K562 (cell line): ENCODE results near the gene POR. TPM values are rescaled to one million over a fixed set of nuclear protein-coding genes. Genes with fewer than 3 reads are reported as not detected.

Source experiments
- ATAC-seq: fragments of 200-7000 bp; cut with Tn5 transposase; 3 replicates; pipeline ENCODE4 v1.9.1; 2020; ENCODE audit warnings: moderate library complexity
- BruUV-seq: library from RNA; stranded (reverse); fragments of 400-500 nt; replicated peaks from 2 replicates; lab custom pipeline; 2021; lab: Mats Ljungman, UMichigan
- CTCF ChIA-PET: fragments of 300-600 bp; formaldehyde crosslinking; extraction: SDS; loops from one replicate; lab custom pipeline; 2021; ENCODE audit warnings: low intra/inter-chr PET ratio; lab: Yijun Ruan, JAX
- POLR2A ChIA-PET: fragments of 300-600, 350-650 bp; sonication (Branson Sonifier 250); formaldehyde crosslinking; extraction: SDS; loops from one replicate; lab custom pipeline; 2021; ENCODE audit warnings: antibody characterized with exemption, inconsistent platforms; lab: Yijun Ruan, JAX
- DNase-seq, 4 experiments: peaks; one replicate each; pipeline versions ENCODE4 v3.0.0 to v3.0.0-alpha.2; 2011 to 2018; ENCODE audit warnings: low spot score in 3 of 4, mixed read lengths in 3 of 4; ENCODE audit errors: extremely low read depth in 1 of 4
- FAIRE-seq: peaks from 2 replicates; lab custom pipeline; 2011; peaks lifted over from hg19 to GRCh38; lab: Jason Lieb, UNC
- H2AFZ ChIP-seq: 2 replicates; pipeline ENCODE4 v1.6.0; 2011; ENCODE audit warnings: low read depth, low read length, control low read depth, inconsistent platforms
- H3K27ac ChIP-seq: fragments of 200-600 bp; 3 replicates; pipeline ENCODE4 v1.8.0; 2011; ENCODE audit warnings: low read depth, mild to moderate bottlenecking, control low read depth, inconsistent platforms, low read length, moderate library complexity, mixed read lengths; ENCODE audit errors: extremely low read depth
- H3K27me3 ChIP-seq, 2 experiments: fragments of 300-600 bp in 1 of 2; 2 replicates in 1 of 2; 3 replicates in 1 of 2; pipeline versions ENCODE4 v1.6.0 to v1.8.0; 2011; ENCODE audit warnings: inconsistent platforms in 2 of 2, low read length in 2 of 2, mild to moderate bottlenecking in 1 of 2, mixed read lengths in 1 of 2, moderate library complexity in 1 of 2; ENCODE audit not compliant: control insufficient read depth in 2 of 2, insufficient read depth in 2 of 2
- H3K36me3 ChIP-seq: fragments of 300-600 bp; 3 replicates; pipeline ENCODE4 v1.8.0; 2011; ENCODE audit warnings: mild to moderate bottlenecking, low read length, inconsistent platforms; ENCODE audit not compliant: control insufficient read depth, insufficient read depth
- H3K4me1 ChIP-seq, 2 experiments: fragments of 200-600 bp in 1 of 2; replicated peaks in 1 of 2; 2 replicates in 1 of 2; 3 replicates in 1 of 2; pipeline versions ENCODE4 v1.5.1 to v1.8.0; 2011; ENCODE audit warnings: inconsistent platforms in 2 of 2, low read length in 2 of 2, mild to moderate bottlenecking in 1 of 2, mixed read lengths in 1 of 2, moderate library complexity in 1 of 2; ENCODE audit not compliant: control insufficient read depth in 2 of 2, insufficient read depth in 2 of 2
- H3K4me2 ChIP-seq: 2 replicates; pipeline ENCODE4 v1.6.1; 2011; ENCODE audit warnings: low read length, control low read depth, inconsistent platforms, mixed read lengths; ENCODE audit not compliant: insufficient read depth
- H3K4me3 ChIP-seq: fragments of 200-600 bp; sonication (generic), shearing (Covaris generic); 2 replicates; pipeline ENCODE4 v1.5.1; 2016; ENCODE audit warnings: control low read depth, inconsistent platforms
- H3K79me2 ChIP-seq: fragments of 200-600 bp; 3 replicates; pipeline ENCODE4 v1.8.0; 2011; ENCODE audit warnings: low read length, inconsistent platforms; ENCODE audit not compliant: control insufficient read depth, insufficient read depth
- H3K9ac ChIP-seq, 2 experiments: 2 replicates each; pipeline versions ENCODE4 v1.6.0 to v1.6.1; 2011; ENCODE audit warnings: low read depth in 2 of 2, low read length in 2 of 2, control low read depth in 1 of 2, inconsistent platforms in 1 of 2, mild to moderate bottlenecking in 1 of 2, mixed read lengths in 1 of 2; ENCODE audit not compliant: insufficient read depth in 1 of 2
- H3K9me1 ChIP-seq: one replicate; pipeline ENCODE4 v1.6.0; 2011; ENCODE audit warnings: inconsistent platforms, mild to moderate bottlenecking, low read length, moderate library complexity; ENCODE audit not compliant: control insufficient read depth, insufficient read depth
- H3K9me3 ChIP-seq: replicated peaks from 2 replicates; pipeline ENCODE4 v1.5.1; 2011; ENCODE audit warnings: low read depth, low read length, inconsistent platforms; ENCODE audit not compliant: control insufficient read depth, insufficient read depth
- H4K20me1 ChIP-seq: replicated peaks from 2 replicates; pipeline ENCODE4 v1.6.1; 2011; ENCODE audit warnings: low read length, inconsistent platforms, mixed read lengths; ENCODE audit not compliant: control insufficient read depth, insufficient read depth
- ATF7 ChIP-seq: fragments of 450-650 bp; IDR thresholded peaks from 2 replicates; pipeline ENCODE4 v1.7.1; 2014; ENCODE audit warnings: mild to moderate bottlenecking, moderate library complexity
- FOXP1 ChIP-seq: sonication (generic); formaldehyde crosslinking; IDR thresholded peaks from 2 replicates; pipeline ENCODE4 v1.8.0; 2022; ENCODE audit warnings: mild to moderate bottlenecking, missing genetic modification reagents
- KLF10 ChIP-seq: fragments of 250-450 bp; sonication (Bioruptor Pico); IDR thresholded peaks from 2 replicates; pipeline ENCODE4 v1.6.1; 2021; ENCODE audit warnings: matching md5 sums
- MIER1 ChIP-seq: fragments of 450-650 bp; IDR thresholded peaks from 2 replicates; pipeline ENCODE4 v1.6.1; 2016; ENCODE audit warnings: antibody characterized with exemption, mild to moderate bottlenecking, low read depth
- MXI1 ChIP-seq: IDR thresholded peaks from 2 replicates; pipeline ENCODE4 v1.6.1; 2011; ENCODE audit warnings: low read depth, mild to moderate bottlenecking, improper control_type of control experiment, low read length
- NCOR1 ChIP-seq: fragments of 450-650 bp; IDR thresholded peaks from 2 replicates; pipeline ENCODE4 v1.6.1; 2016; ENCODE audit warnings: mild to moderate bottlenecking, moderate library complexity
- POLR2G ChIP-seq: fragments of 200-400 bp; formaldehyde crosslinking; IDR thresholded peaks from 2 replicates; pipeline ENCODE4 v1.6.1; 2017; ENCODE audit warnings: low read depth, mild to moderate bottlenecking, antibody characterized with exemption, low read length, moderate library complexity
- POLR3A ChIP-seq: IDR thresholded peaks from 2 replicates; pipeline ENCODE4 v1.6.1; 2011; ENCODE audit warnings: borderline replicate concordance, mild to moderate bottlenecking, moderate library complexity; ENCODE audit not compliant: insufficient read length, insufficient read depth; ENCODE audit errors: extremely low read depth
- SUPT5H ChIP-seq: fragments of 450-650 bp; IDR thresholded peaks from 2 replicates; pipeline ENCODE4 v1.6.1; 2016
- TARDBP ChIP-seq: fragments of 450-650 bp; IDR thresholded peaks from 2 replicates; pipeline ENCODE4 v1.6.1; 2016
- TCF15 ChIP-seq: fragments of 250-450 bp; sonication (Bioruptor Pico); IDR thresholded peaks from 2 replicates; pipeline ENCODE4 v1.8.0; 2022; ENCODE audit warnings: moderate library complexity, mild to moderate bottlenecking, inconsistent platforms
- THRA ChIP-seq: fragments of 450-650 bp; IDR thresholded peaks from 2 replicates; pipeline ENCODE4 v1.6.1; 2017; ENCODE audit warnings: mild to moderate bottlenecking, moderate library complexity
- THRB ChIP-seq: fragments of 450-650 bp; formaldehyde crosslinking; conservative IDR thresholded peaks from 2 replicates; pipeline ENCODE4 v1.4.0; 2022; ENCODE audit warnings: mild to moderate bottlenecking, missing genetic modification characterization
- ZBTB49 ChIP-seq: sonication (generic); formaldehyde crosslinking; IDR thresholded peaks from 2 replicates; pipeline ENCODE4 v1.8.0; 2022; ENCODE audit warnings: missing genetic modification reagents, mild to moderate bottlenecking, borderline replicate concordance
- ZC3H4 ChIP-seq: sonication (generic); formaldehyde crosslinking; IDR thresholded peaks from 2 replicates; pipeline ENCODE4 v1.9.0; 2021; ENCODE audit warnings: missing genetic modification reagents, borderline replicate concordance
- ZNF354B ChIP-seq: fragments of 250-450 bp; sonication (Bioruptor Pico); IDR thresholded peaks from 2 replicates; pipeline ENCODE4 v1.4.0; 2020
- ZNF696 ChIP-seq: fragments of 250-450 bp; sonication (Bioruptor Pico); conservative IDR thresholded peaks from 2 replicates; pipeline ENCODE4 v1.4.0; 2020; ENCODE audit warnings: mild to moderate bottlenecking, moderate library complexity
- ZNF766 ChIP-seq: fragments of 200-800 bp; sonication (Bioruptor generic); conservative IDR thresholded peaks from 2 replicates; pipeline ENCODE4 v1.6.1; 2016; ENCODE audit warnings: missing genetic modification characterization, missing compliant biosample characterization
- WGBS: fragments of 100-300 bp; shearing (Covaris generic); methylation state at CpG from one replicate; pipeline ENCODE4 v1.1.6; 2016; ENCODE audit warnings: low coverage, mixed read lengths; ENCODE audit not compliant: insufficient coverage; ENCODE audit errors: missing lambda C conversion rate; 5-methylcytosine and 5-hydroxymethylcytosine counted together
- in situ Hi-C: fragments of 300-500 bp; cut with MboI; formaldehyde crosslinking; loops from 4 replicates; pipeline ENCODE4 v1.15.0; 2018; ENCODE audit warnings: inconsistent platforms, mixed read lengths
- intact Hi-C: fragments of 100-400 bp; cut with micrococcal nuclease; formaldehyde crosslinking; loops from 2 replicates; pipeline ENCODE4 v1.14.2; 2022
- polyA plus RNA-seq, 8 experiments: library from polyadenylated mRNA; depleted of rRNA in 4 of 8; stranded (reverse) in 5 of 8; unstranded in 3 of 8; fragments of >200 nt; fragmentation: Nextera tagmentation in 2 of 8; fragmentation: Illumina TruSeq in 1 of 8; extraction: Ambion mirVana in 2 of 8; extraction: Trizol in 1 of 8; gene quantifications; 2 replicates each; pipeline versions ENCODE4 v1.2.1 to v1.2.3, GENCODE V29; 2011 to 2014; ENCODE audit warnings: inconsistent platforms in 1 of 8, missing spikeins in 1 of 8
- total RNA-seq, 7 experiments: library from RNA; depleted of rRNA in 6 of 7; stranded (reverse); fragments of >200 nt in 6 of 7; fragmentation: Illumina TruSeq in 2 of 7; extraction: Trizol in 2 of 7; gene quantifications; 2 replicates each; pipeline versions ENCODE4 v1.2.1 to v1.2.3, GENCODE V29; 2011 to 2021; ENCODE audit warnings: low replicate concordance in 1 of 7

Gene POR
- total and polyA plus RNA-seq, 9 of the 15 experiments (the other 6 are each of a cell fraction or from before 2014, with no cell fraction given): 4.7 to 142 (median 40.8) TPM

GRCh38 chr7:75888464-75889222, 26.3 kb upstream of the POR start:
- Histone ChIP-seq H3K4me3 (no peak overlapping the region), H3K27me3 (no peaks in the 10 kb centered on the region), H3K79me2 (no peaks in the 10 kb centered on the region), H4K20me1 (no peaks in the 10 kb centered on the region; the same call in 1 of the 2 replicates), H3K36me3 (peaks cover 41% of the 10 kb centered on the region; the same call in 2 of the 3 replicates), H3K4me1 (peaks cover 4 to 34% of the 10 kb centered on the region in 2 experiments; a peak in 4 of 5 replicates), H2AFZ (no peak overlapping the region), H3K9ac (peak overlapping the region in 1 of 2 experiments; percentile 70; a peak in 2 of 4 replicates), H3K27ac (no peak overlapping the region), H3K9me3 (no peaks in the 10 kb centered on the region), H3K9me1 (no peaks in the 10 kb centered on the region), H3K4me2 (no peak overlapping the region)
- ChIA-PET CTCF (no interaction called here), POLR2A (interaction anchor here (1.8 to 4.1 kb wide), 2 partner anchors 8 to 26 kb away, joined by 8 to 20 read pairs; partner anchors contain the start of gene POR)
- intact Hi-C loops (no loop called here), in situ Hi-C loops (no loop called here)
- 75% methylated on average over 23 of the region's 23 CpGs for WGBS
- ATAC-seq: peak; percentile 9
- no peak for FAIRE-seq
- no peak for DNase-seq
- BruUV-seq: TSS peak; percentile 27
- TF ChIP-seq THRB (CRISPR knock-in tag) (0 out of 2 replicates have a peak, but pooled peaks have one; percentile 62), THRA (no peak), FOXP1 (CRISPR knock-in tag) (no peak), ZC3H4 (CRISPR knock-in tag) (no peak), ZNF354B (CRISPR knock-in tag) (no peak), POLR3A (no peak), ZBTB49 (CRISPR knock-in tag) (no peak), ATF7 (no peak), MIER1 (no peak), ZNF696 (CRISPR knock-in tag) (no peak), POLR2G (peak; percentile 72), ZNF766 (no peak), SUPT5H (peak; percentile 59; the same call in 1 of the 2 replicates), TCF15 (CRISPR knock-in tag) (no peak), TARDBP (no peak), NCOR1 (no peak), KLF10 (CRISPR knock-in tag) (no peak), MXI1 (no peak)
